C4-2B (cell line): Measurements from ENCODE around the gene FAT2.

Experiments
- ZFX ChIP-seq: fragments of 450-650 bp; IDR thresholded peaks from 2 replicates; pipeline ENCODE4 v1.6.1; 2017
- TF ChIP-seq, protein P1 (sequence below): fragments of 450-650 bp; conservative IDR thresholded peaks from 2 replicates; pipeline ENCODE4 v1.5.1; 2017; ENCODE audit warnings: mild to moderate bottlenecking

DNA sequence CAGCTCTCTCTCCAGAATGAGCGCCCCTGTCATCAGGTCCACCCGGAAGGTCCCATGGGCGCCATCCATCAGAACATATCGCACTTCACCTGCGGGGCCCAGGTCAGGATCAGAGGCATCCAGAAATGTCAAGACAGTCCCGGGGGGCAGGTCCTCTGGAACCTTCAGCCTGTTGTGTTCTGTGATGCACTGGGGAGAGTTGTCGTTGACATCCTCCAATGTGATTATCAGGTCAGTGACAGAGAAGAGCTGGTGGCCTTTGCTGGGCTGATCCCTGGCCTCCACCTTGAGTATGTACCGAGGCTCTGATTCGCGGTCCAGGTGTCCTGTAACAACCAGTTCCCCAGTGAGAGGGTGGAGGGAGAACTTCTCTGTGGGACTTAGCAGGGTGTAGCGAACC is 25.2 kb downstream of the FAT2 start:
- TF ChIP-seq, protein P1, sequence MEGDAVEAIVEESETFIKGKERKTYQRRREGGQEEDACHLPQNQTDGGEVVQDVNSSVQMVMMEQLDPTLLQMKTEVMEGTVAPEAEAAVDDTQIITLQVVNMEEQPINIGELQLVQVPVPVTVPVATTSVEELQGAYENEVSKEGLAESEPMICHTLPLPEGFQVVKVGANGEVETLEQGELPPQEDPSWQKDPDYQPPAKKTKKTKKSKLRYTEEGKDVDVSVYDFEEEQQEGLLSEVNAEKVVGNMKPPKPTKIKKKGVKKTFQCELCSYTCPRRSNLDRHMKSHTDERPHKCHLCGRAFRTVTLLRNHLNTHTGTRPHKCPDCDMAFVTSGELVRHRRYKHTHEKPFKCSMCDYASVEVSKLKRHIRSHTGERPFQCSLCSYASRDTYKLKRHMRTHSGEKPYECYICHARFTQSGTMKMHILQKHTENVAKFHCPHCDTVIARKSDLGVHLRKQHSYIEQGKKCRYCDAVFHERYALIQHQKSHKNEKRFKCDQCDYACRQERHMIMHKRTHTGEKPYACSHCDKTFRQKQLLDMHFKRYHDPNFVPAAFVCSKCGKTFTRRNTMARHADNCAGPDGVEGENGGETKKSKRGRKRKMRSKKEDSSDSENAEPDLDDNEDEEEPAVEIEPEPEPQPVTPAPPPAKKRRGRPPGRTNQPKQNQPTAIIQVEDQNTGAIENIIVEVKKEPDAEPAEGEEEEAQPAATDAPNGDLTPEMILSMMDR, result no peak
- no peak for TF ChIP-seq ZFX
